Astrocyte of the spinal cord (primary cell): ENCODE measurements around the gene ITGB6.
"Not testable (repeated sequence)": the region's sequence is repeated elsewhere in the genome, so short reads cannot be mapped to it uniquely, and the experiment has no call there.

Experiments
- DNase-seq: peaks from one replicate; pipeline ENCODE4 v3.0.0; 2011; ENCODE audit warnings: low read depth, low spot score
- H3K4me3 ChIP-seq: 2 replicates; pipeline ENCODE4 v1.5.1; 2011; ENCODE audit warnings: low read depth, mild to moderate bottlenecking, low read length, moderate library complexity
- CTCF ChIP-seq: IDR thresholded peaks from 2 replicates; pipeline ENCODE4 v1.5.1; 2012; ENCODE audit warnings: low read depth, mild to moderate bottlenecking, low read length, inconsistent platforms
- in situ Hi-C: cut with HindIII; loops from 2 replicates; pipeline ENCODE4 v1.10.0; 2017; ENCODE audit warnings: low sequenced_read_pairs

The ITGB6 gene

GRCh38 chr2:160132761-160133160, 67.3 kb downstream of the ITGB6 start:
- no peak for TF ChIP-seq CTCF
- DNase-seq, result no peak
- no peak overlapping the region for H3K4me3 ChIP-seq
- in situ Hi-C loops, result no loop called here

GRCh38 chr2:160126756-160127155, 73.3 kb downstream of the ITGB6 start:
- no peak for DNase-seq
- TF ChIP-seq CTCF, result no peak
- in situ Hi-C loops, result no loop called here
- no peak overlapping the region for H3K4me3 ChIP-seq

GRCh38 chr2:160126315-160126714, 73.8 kb downstream of the ITGB6 start:
- no peak for TF ChIP-seq CTCF
- in situ Hi-C loops, result no loop called here
- no peak overlapping the region for H3K4me3 ChIP-seq
- DNase-seq, result no peak

GRCh38 chr2:160125828-160126227, 74.2 kb downstream of the ITGB6 start:
- TF ChIP-seq CTCF, result no peak
- no peak overlapping the region for H3K4me3 ChIP-seq
- in situ Hi-C loops, result no loop called here
- no peak for DNase-seq

GRCh38 chr2:160125366-160125765, 74.7 kb downstream of the ITGB6 start:
- TF ChIP-seq CTCF, result no peak
- no peak for DNase-seq
- in situ Hi-C loops, result no loop called here
- no peak overlapping the region for H3K4me3 ChIP-seq

- no peak for DNase-seq
- in situ Hi-C loops, result no loop called here
- H3K4me3 ChIP-seq, result no peak overlapping the region
- no peak for TF ChIP-seq CTCF
These were observed 75.5 kb downstream of the ITGB6 start for GRCh38 chr2:160124571-160124970.

GRCh38 chr2:160114721-160115120, 85.4 kb downstream of the ITGB6 start:
- in situ Hi-C loops, H3K4me3 ChIP-seq, DNase-seq: not testable (repeated sequence)
